Stimulated activated CD8-positive, alpha-beta memory T cell treated with anti-CD3 and anti-CD28 coated beads, Interleukin-4, amount 100 ng/mL, for 24 hours (primary cell): Measurements from ENCODE around the gene LMOD2.
A peak's percentile ranks its signal among the peaks of the same experiment; 100 is the strongest.
"Not testable (repeated sequence)": the region's sequence is repeated elsewhere in the genome, so short reads cannot be mapped to it uniquely, and the experiment has no call there.

Experiments used
- DNase-seq: peaks from one replicate; pipeline ENCODE4 v3.0.0-alpha.2; 2020; ENCODE audit warnings: low read depth

LMOD2 gene

GRCh38 chr7:123655614-123656013 lies at the start of gene LMOD2:
LMOD2 (plus strand) TSS chr7:123655866; CDS start chr7:123655964, 98 bp downstream.
- no peak for DNase-seq

- no peak for DNase-seq
Measured at GRCh38 chr7:123607423-123607975, 48.2 kb upstream of the LMOD2 start.

- DNase-seq: no peak
Measured at GRCh38 chr7:123608991-123609882, 46.4 kb upstream of the LMOD2 start.

- no peak for DNase-seq
Measured at GRCh38 chr7:123609883-123610239, 45.8 kb upstream of the LMOD2 start.

GRCh38 chr7:123612024-123612423 lies 43.6 kb upstream of the LMOD2 start:
- no peak for DNase-seq

- no peak for DNase-seq
Measured at GRCh38 chr7:123615344-123615743, 40.3 kb upstream of the LMOD2 start.

GRCh38 chr7:123616223-123616622 lies 39.4 kb upstream of the LMOD2 start:
- no peak for DNase-seq

GRCh38 chr7:123621707-123622106 lies 34.0 kb upstream of the LMOD2 start:
- no peak for DNase-seq

- no peak for DNase-seq
Measured at GRCh38 chr7:123622660-123623386, 32.8 kb upstream of the LMOD2 start.

GRCh38 chr7:123624527-123625183 lies 31.0 kb upstream of the LMOD2 start:
- peak; percentile 48 for DNase-seq

- no peak for DNase-seq
Measured at GRCh38 chr7:123625254-123625653, 30.4 kb upstream of the LMOD2 start.

GRCh38 chr7:123627851-123628250 lies 27.8 kb upstream of the LMOD2 start:
- no peak for DNase-seq

GRCh38 chr7:123628829-123629228 lies 26.8 kb upstream of the LMOD2 start:
- no peak for DNase-seq

- DNase-seq: no peak
Measured at GRCh38 chr7:123629281-123629680, 26.4 kb upstream of the LMOD2 start.

GRCh38 chr7:123632808-123633207 lies 22.9 kb upstream of the LMOD2 start:
- no peak for DNase-seq

- no peak for DNase-seq
Measured at GRCh38 chr7:123633553-123633952, 22.1 kb upstream of the LMOD2 start.

GRCh38 chr7:123634011-123634573 lies 21.6 kb upstream of the LMOD2 start:
- DNase-seq: not testable (repeated sequence)

- no peak for DNase-seq
Measured at GRCh38 chr7:123635551-123636359, 19.9 kb upstream of the LMOD2 start.

GRCh38 chr7:123637203-123637602 lies 18.5 kb upstream of the LMOD2 start:
- no peak for DNase-seq

- no peak for DNase-seq
Measured at GRCh38 chr7:123637878-123638277, 17.8 kb upstream of the LMOD2 start.

GRCh38 chr7:123639631-123640030 lies 16.0 kb upstream of the LMOD2 start:
- DNase-seq: no peak
